ENCODE results near the gene CRPPA. TPM values are rescaled to one million over a fixed set of nuclear protein-coding genes. Genes with fewer than 3 reads are reported as not detected.

CRPPA gene
- total RNA-seq, 1 donor from 2014 or later, result 1.1 TPM

DNA sequence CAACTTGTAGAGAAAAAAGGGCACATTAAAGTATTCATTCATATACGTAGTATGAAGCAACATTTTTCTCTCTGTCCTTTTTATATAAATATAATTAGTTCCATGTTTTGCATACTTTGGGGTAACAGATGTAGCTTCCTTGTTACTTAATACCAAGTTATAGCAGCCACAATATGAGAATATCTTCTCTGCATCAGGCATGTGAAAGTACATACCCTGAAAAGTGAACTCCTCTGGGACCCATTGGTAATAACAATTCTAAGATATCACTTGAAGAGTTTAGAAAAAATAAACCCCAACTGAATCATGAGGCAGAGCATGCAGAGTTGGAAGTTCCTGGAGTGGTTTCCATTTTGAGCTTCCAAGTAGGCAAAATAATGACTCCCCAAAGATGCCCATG lies 2.4 kb upstream of the CRPPA start:
- intact Hi-C loops (cut with micrococcal nuclease), result loop anchor here (5.0 kb wide), 3 partner anchors 329 to 719 kb away; partner anchors contain the start of gene TSPAN13

DNA sequence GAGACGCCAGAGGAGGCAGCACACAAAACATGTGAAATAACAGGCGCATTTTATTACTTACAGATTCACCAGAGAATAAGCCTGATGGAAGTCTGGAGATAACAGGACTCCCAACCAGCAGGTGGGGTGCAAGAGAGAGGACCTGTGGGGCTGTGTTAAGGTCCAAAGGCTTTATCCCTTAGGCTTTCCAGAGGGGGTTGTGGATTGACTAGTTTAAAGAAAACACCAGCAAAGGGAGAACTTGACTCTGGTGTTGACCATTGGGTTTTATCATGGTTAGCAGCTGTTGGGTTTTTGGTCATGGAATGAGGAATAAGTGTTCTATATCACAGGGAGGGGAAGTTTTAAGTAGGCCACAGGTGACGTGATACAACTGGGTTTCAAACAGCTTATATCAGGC lies 1.6 kb upstream of the CRPPA start:
- intact Hi-C loops (cut with micrococcal nuclease), result loop anchor here (5.0 kb wide), 3 partner anchors 329 to 719 kb away; partner anchors contain the start of gene TSPAN13

DNA sequence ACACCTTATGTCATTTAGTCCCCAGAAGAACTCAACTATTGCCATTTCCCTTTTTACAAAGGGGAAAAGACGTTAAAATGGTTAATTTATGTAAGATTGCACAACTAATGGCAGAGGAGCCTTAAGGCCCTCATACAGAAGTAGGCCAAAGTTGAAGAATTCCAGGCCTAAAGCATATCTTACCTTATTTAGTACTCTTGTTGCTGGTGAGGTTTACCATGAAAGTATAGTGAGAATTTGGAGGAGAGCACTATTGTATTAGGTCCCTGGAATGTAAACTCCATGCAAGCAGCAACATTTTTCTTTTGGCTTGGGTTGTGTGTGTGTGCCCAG lies 731 bp upstream of the CRPPA start:
- intact Hi-C loops (cut with micrococcal nuclease), result loop anchor here (5.0 kb wide), 3 partner anchors 330 to 720 kb away; partner anchors contain the start of gene TSPAN13

DNA sequence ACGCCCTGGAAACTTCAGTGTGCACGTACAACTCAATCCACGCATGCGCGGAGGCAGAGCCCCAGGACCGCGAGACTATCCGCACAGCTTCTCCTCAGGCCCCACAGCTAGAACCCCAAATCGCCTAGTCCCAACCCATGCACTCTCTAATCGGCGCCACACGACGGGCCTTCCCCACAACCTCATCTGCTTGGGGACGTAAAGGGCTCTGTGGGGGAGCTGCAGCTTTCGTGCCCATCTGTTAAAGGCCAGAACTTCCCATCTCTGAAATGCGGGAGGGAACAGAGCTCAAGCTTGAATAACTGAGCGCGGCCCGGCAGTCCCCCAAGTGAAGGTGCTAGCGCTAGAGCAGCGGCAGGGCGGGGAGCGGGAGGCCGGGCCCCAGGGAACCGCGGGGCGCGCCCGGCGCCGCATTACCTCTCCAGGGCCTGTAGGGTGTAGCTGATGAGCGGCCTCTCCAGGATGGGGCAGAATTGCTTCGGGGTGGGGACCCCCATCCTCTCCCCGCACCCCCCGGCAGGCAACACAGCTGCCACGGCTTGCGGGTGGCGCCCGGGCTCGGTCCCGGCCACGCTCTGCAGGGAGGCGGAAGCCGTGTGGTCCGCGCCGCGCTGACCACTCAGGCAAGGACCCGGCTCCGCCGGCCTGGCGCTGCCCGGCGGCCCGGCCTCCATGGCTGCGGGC lies 547 bp downstream of the CRPPA start:
- intact Hi-C loops (cut with micrococcal nuclease), result loop anchor here (1.0 to 5.0 kb wide), 9 partner anchors 145 to 1518 kb away; partner anchors contain the start of genes AHR, BZW2 and TSPAN13

DNA sequence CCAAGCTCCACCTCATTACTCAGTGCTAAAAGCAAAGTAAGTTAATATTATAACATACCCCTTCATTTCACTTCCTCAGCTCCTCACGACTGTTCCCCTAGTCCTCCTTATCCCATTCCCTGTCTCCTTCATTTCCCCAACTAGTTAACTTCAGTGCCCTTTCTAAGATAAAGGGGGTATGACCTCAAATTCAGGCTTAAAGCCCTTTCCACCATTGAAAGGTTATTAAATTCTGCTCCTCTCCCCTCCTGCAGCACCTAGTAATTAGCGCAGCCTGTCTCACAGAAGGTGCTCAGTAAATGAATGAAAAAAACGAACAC lies 1.0 kb downstream of the CRPPA start:
- intact Hi-C loops (cut with micrococcal nuclease), result loop anchor here (1.0 to 5.0 kb wide), 9 partner anchors 145 to 1519 kb away; partner anchors contain the start of genes AHR, BZW2 and TSPAN13

DNA sequence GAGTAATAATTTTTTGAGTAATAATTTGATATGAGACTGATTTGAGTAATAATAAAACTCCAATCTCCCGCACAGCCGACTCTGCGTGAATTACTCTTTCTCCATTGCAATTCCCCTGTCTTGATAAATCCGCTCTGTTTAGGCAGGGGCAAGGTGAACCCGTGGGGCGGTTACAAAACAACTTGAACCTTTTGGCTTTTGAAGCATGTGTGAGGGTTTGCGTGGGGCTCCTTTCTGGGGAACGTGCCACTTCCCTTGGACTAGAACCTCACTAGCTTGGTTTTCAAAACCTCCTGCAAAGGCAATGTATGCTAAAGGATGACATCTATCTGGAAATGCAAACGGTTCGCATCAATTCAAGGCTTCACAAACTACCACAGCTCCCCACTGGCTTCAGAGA lies 1.5 kb downstream of the CRPPA start:
- intact Hi-C loops (cut with micrococcal nuclease), result loop anchor here (1.0 to 5.0 kb wide), 9 partner anchors 145 to 1519 kb away; partner anchors contain the start of genes AHR, BZW2 and TSPAN13

DNA sequence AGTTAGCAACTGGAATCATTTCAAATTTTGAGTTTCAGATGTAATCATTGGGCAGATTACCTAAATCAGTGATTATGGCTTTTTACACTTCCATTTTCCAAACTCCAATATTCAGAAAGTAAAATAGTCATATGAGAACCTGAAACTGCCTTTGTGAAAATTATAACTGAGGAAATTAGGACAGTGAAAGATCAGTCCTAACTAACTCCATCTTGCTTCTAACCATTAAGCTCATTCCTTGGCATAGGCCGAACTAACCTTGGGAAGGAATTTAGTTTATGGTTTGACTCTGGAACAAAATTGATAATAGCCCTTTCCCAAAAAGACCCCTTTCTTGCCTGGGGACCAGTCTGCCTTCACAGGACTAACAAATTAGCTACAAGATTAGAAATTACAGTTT lies 2.2 kb downstream of the CRPPA start:
- intact Hi-C loops (cut with micrococcal nuclease), result no loop called here

DNA sequence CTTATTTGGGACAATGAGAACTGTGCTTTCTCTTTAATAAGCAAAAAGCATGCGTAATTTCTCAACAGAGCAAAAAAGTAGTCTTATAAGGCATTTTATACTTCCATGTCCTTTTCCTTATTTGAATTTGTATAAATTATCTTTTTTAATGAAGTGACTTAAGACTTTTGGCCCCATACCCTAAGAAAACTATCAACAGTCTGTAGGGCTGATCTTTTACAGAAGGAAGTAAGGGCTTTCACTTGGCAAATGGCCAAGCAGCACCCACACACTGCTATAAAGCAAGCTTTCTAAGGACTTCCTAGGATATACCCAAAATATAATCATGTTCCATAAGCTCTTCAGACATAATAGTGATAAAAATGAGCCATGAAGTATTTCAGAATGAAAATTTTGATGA lies 3.4 kb downstream of the CRPPA start:
- intact Hi-C loops (cut with micrococcal nuclease), result no loop called here

DNA sequence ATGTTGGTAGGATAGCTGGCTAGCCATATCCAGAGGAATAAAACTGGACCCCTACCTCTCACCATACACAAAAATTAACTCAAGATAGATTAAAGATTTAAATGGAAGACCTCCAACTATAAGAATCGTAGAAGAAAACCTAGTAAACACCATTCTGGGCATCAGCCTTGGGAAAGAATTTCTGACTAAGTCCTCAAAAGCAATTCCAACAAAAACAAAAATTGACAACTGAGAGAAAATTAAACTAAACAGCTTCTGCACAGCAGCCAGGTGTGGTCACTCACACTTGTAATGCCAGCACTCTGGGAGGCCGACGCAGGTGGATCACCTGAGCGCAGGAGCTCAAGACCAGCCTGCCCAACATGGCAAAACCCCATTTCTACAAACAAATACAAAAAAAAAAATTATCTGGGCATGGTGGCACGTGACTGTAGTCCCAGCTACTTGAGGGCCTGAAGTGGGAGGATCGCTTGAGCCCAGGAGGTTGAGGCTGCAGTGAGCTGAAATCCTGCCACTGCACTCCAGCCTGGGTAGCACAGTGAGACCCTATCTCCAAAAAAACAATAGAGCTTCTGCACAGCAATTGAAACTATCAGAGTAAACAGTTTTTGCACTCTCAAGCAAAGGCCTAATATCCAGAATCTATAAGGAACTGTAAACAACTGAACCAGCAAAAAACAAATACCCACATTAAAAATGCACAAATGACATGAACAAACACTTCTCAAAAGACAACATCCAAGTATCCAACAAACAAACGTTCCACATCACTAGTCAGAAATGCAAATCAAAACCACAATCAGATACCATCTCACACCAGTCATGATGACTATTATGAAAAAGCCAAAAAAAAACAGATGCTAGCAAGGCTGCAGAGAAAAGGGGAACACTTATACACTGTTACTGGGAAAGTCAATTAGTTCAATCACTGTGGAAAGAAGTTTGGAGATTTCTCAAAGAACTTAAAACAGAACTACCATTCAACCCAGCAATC lies 4.8 kb downstream of the CRPPA start:
- intact Hi-C loops (cut with micrococcal nuclease), result no loop called here

DNA sequence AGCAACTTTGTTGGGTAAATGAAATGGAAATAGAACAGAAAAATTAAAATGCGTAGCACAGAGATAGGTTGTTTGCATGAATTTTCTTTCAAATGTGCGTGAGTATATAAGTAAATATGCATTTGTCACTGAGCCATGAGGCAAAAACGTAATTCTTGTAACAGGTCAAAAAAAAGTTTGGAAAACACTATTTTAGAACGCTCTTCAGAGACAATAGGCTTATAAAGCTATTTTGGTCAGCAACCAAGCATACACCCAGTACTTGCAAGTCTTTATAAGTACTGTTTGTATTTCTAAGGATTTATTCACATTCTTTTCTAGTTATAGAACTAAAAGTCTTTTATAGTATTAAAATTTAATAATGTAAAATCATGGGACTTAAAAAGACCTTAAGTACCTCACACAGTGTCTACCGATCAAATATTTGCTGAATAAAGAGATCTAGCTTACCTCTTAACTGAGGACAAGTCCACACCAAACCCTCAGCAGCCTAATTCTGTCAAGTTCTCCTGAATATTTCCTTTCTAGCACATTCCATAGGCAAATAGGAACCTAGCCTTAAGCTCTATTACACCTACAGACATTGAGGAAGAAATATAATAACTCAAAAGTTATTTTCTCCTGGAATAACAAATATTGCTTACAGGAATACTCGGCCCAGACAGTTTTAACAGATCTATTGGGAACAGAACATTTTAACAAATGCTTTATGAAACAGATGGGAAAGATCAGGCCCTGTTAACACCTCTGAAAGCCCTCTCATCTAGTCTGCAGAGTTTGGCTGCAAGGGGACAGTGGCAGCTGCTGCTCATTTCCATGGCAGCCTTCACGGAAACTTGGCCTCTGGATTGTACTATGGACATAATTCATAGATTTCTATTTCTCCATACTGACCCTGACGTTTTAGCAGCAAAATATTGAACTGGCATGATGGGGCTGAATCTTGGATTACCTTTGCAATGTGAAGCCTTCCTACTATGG lies 8.8 kb downstream of the CRPPA start:
- intact Hi-C loops (cut with micrococcal nuclease), result no loop called here

DNA sequence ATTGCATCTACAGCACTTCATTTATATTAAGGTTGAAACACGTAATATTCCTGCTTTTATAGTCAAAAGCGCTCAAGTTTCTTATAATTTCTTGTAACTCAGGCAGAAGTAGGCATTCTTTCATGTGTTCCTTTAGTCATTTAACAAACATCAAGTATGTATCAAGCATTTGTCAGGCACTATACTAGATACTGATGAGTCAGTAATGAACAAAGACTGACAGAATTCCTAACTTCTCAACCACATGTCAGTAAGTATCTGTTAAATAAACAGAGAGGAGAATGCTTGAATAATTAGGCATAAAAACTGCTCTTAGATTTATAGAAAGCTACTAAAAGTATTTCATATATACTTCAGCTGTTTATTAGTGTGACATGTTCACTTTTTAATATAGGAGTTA lies 9.9 kb downstream of the CRPPA start:
- intact Hi-C loops (cut with micrococcal nuclease), result no loop called here

DNA sequence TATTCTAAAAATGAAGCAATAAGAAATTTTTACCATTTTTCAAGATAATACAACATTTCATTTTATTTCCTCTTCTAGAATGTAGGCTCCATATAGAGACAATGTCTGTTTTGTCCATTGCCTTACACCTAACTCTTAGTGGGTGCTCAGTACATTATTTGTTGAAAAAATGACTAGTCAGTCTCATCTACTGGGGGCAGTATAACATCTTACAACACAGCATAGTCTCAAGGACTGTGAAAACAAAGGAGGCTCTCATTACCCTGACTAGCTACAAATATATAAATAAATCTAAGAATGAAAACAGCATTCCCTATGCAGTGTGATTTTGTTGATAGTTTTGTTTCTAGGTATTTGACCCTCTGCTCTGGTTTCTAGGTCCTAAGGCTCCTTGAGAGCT lies 11.6 kb downstream of the CRPPA start:
- intact Hi-C loops (cut with micrococcal nuclease), result no loop called here

DNA sequence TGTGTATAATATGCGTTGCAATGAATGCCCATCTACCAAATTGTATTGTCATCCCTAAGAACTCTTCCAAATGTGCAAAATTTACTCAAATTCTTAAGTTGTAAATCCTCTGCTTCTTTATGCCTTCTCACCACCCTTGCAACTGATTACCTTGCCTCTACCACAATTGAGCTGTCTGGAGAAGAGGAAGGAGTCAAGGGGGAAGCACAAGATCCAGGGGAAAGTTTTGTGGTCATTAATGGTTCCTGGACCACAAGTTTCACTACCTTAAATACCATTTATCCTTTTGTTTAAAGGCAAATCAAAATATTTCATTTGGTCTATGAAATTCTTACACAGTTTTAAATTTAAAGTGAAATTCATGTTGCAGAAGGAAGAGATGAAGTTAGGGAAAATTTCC lies 16.7 kb downstream of the CRPPA start:
- intact Hi-C loops (cut with micrococcal nuclease), result no loop called here

DNA sequence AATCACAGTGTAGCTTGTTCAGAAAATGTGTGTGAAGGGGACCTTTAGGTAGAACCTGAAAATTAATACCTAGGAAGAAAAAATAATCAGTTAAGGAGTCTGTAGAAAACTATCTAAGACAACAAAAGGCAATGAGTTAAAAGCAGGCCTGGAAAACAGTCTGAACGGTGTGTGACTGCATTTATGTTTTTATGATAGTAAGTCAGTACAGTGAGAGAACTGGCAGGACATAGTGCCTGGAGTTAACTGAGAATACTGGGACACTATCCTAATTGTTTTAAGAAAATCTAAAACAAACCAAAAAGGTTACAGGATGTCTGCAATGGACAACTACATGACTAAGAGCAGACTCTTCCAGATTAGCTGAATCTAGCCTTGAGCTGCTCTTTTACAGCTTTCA lies 17.9 kb downstream of the CRPPA start:
- intact Hi-C loops (cut with micrococcal nuclease), result no loop called here

DNA sequence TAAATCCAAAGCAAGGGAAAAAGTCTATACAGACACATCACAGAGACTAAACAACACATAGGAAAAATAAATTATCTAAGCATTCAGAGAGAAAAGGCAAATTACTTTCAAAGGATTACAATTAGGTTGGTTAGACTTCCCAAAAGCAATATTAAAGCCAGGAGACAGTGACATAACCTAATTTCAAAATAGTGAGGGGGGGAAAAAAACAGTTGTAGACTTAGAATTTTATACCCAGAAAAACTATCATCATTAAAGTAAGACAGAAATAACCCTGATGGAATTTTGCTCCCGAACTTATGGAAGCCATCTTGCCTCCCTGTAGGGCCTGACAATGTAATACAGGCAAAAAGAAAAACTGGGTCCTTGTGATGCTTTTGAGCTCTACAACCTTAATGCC lies 18.4 kb downstream of the CRPPA start:
- intact Hi-C loops (cut with micrococcal nuclease), result no loop called here

DNA sequence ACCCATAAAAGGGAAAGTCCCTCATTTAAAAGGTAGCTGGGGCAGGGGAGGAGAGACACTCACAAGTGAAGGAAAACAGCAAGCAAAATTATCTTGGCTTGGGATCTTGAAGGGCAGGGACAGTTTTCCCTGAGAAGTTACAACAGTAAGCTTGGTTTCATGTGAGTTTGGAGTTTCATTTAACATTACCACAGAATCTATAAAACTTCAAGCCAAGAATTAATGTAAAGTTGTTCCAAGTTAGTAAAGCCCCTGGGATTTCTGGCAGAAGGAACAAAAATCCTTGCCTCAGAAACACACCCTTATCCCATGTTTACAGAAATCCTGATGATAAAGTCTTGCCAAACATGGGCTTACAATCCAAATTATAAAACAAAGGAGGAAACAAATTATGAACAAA lies 19.2 kb downstream of the CRPPA start:
- intact Hi-C loops (cut with micrococcal nuclease), result no loop called here

DNA sequence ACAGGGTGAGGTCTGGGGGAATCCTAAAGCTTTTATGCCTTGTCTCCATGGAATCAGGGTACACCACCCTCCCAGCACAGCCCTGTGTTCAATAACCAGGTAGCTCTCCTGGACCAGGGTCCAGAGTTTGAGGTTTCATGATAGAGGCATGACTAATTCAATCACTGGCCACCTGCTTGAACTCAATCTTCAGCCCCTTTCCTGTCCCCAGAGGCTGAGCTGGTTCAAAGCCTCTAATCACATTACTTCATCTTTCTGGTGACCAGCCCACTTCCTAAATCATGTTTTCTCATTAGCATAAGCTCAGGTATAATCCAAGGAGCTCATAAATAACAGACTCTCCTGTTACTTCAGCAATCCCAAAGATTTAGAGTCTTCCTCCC lies 20.5 kb downstream of the CRPPA start:
- intact Hi-C loops (cut with micrococcal nuclease), result no loop called here

DNA sequence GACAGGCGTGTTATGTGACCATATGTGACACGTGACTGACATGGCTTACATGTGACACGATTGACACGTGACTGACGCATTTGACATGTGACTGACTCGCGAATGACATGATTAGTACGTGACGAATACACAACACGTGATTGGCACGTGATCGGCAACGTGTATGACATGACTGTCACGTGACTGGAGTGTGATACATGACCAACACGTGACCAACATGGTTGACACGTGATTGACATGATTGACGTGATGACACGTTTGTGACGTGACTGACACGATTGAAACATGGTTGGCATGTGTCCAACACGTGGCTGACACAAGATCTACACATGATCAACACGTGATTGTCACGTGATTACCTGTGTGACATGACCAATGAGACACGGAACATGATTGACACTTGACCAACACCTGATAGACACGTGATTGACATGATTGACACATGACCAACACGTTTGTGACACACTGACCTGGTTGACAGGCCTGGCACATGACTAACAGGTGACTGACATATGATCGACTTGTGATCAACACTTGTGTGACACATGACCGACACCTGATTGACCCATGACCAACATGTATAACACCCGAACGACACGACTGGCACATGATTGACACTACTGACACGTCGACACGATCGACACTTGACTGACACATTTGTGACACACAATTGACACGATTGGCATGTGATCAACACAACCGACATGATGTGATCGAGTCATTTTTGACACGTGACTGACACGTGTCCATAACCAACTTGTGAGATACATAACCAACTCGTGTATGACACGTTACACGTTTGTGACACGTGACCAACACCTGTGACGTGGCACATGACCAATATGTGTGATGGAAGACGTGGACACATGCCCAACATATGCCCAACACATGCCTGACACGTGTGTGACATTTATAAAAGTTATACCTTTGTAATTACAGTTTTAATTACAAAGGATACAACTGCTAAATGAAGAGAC lies 21.1 kb downstream of the CRPPA start:
- intact Hi-C loops (cut with micrococcal nuclease), result no loop called here

DNA sequence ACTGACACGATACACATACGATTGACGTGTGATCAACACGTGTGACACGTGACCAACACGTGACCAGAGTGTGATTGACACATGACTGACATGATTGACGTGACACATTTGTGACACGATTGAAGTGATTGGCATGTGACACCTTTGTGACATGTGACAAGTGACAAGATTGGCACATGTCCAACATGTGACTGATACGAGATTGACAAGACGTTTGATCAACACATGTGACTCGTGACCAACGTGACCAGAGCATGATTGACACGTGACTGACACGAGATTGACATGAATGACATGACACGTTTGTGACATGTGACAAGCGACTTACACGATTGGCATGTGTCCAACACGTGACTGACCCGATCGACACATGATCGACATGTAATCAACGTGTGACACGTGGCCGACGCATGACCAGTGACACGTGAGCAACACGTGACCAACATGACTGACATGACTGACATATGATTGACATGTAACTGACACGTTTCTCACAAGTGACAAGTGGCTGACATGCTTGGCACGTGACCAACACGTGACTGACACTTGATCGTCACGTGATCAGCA lies 22.0 kb downstream of the CRPPA start:
- intact Hi-C loops (cut with micrococcal nuclease), result no loop called here
